ENCODE results near the gene MT1E. TPM values are rescaled to one million over a fixed set of nuclear protein-coding genes. Genes with fewer than 3 reads are reported as not detected.

The MT1E gene
- total RNA-seq, 1 experiment from 2014 or later: 383 TPM

GRCh38 chr16:56649820-56650219, 24.2 kb downstream of the MT1E start:
- Histone ChIP-seq H3K79me2 (ENCODE audit: insufficient read depth, low read length) (no peaks in the 10 kb centered on the region), H3K4me1 (ENCODE audit: control insufficient read depth in 1 of 2, insufficient read depth in 2 of 2, low read length in 2 of 2) (peaks cover 16 to 25% of the 10 kb centered on the region in 2 experiments), H3K36me3 (ENCODE audit: control insufficient read depth in 1 of 2, insufficient read depth in 2 of 2, low read length in 2 of 2) (no peaks in the 10 kb centered on the region), H3K4me3 (replicated peaks in 1 of 2; ENCODE audit: low read depth in 1 of 2, low read length in 2 of 2) (no peak overlapping the region), H3K9ac (ENCODE audit: low read length) (no peak overlapping the region), H3K27me3 (ENCODE audit: insufficient read depth, low read length) (no peaks in the 10 kb centered on the region), H3K9me2 (ENCODE audit: insufficient read depth) (no peaks in the 10 kb centered on the region), H2AFZ (ENCODE audit: low read depth, low read length, poor library complexity, severe bottlenecking) (no peak overlapping the region), H3K9me3 (ENCODE audit: control insufficient read depth in 1 of 2, insufficient read depth in 1 of 2, low read depth in 1 of 2, low read length in 2 of 2) (no peaks in the 10 kb centered on the region), H4K20me1 (ENCODE audit: insufficient read depth) (no peaks in the 10 kb centered on the region), H3K4me2 (ENCODE audit: low read length) (no peak overlapping the region), H3K27ac (ENCODE audit: low read depth, low read length) (no peak overlapping the region)
- DNase-seq (ENCODE audit: low read depth, low spot score) (no peak), ATAC-seq (no peak)
- no TSS peak for BruUV-seq (replicated peaks)
- no peak for TF ChIP-seq ELF1 (IDR thresholded peaks at IDR 0.05; ENCODE audit: borderline replicate concordance, low read depth)
- TF ChIP-seq ZFX (IDR thresholded peaks at IDR 0.05): no peak
- TF ChIP-seq SP1 (IDR thresholded peaks at IDR 0.05; ENCODE audit: low read depth): no peak
- TF ChIP-seq MAX (IDR thresholded peaks at IDR 0.05): no peak
- TF ChIP-seq ZBTB33 (IDR thresholded peaks at IDR 0.05; ENCODE audit: extremely low read depth, insufficient replicate concordance, low read length): no peak
- no peak for TF ChIP-seq TCF7L2 (IDR thresholded peaks at IDR 0.05; ENCODE audit: borderline replicate concordance, extremely low read depth, insufficient read depth, insufficient read length)
- TF ChIP-seq, protein P1, sequence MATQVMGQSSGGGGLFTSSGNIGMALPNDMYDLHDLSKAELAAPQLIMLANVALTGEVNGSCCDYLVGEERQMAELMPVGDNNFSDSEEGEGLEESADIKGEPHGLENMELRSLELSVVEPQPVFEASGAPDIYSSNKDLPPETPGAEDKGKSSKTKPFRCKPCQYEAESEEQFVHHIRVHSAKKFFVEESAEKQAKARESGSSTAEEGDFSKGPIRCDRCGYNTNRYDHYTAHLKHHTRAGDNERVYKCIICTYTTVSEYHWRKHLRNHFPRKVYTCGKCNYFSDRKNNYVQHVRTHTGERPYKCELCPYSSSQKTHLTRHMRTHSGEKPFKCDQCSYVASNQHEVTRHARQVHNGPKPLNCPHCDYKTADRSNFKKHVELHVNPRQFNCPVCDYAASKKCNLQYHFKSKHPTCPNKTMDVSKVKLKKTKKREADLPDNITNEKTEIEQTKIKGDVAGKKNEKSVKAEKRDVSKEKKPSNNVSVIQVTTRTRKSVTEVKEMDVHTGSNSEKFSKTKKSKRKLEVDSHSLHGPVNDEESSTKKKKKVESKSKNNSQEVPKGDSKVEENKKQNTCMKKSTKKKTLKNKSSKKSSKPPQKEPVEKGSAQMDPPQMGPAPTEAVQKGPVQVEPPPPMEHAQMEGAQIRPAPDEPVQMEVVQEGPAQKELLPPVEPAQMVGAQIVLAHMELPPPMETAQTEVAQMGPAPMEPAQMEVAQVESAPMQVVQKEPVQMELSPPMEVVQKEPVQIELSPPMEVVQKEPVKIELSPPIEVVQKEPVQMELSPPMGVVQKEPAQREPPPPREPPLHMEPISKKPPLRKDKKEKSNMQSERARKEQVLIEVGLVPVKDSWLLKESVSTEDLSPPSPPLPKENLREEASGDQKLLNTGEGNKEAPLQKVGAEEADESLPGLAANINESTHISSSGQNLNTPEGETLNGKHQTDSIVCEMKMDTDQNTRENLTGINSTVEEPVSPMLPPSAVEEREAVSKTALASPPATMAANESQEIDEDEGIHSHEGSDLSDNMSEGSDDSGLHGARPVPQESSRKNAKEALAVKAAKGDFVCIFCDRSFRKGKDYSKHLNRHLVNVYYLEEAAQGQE (IDR thresholded peaks at IDR 0.05; ENCODE audit: low read depth): no peak
- POLR2A ChIA-PET: no interaction called here
- intact Hi-C loops (cut with micrococcal nuclease): no loop called here
- CTCF ChIA-PET: no interaction called here
- RAD21 ChIA-PET (ENCODE audit: low non-redundant PET in 1 of 2, low total read pairs in 2 of 2, uncharacterized antibody in 2 of 2, unreplicated experiment in 2 of 2): no interaction called here
